GM12892 (cell line): ENCODE measurements around the gene ANKRD13A.

Experiments used
- POLR2A ChIP-seq: IDR thresholded peaks from 2 replicates; pipeline ENCODE4 v1.6.1; 2011; ENCODE audit warnings: low read depth, low read length, control low read depth
- POLR2AphosphoS5 ChIP-seq: IDR thresholded peaks from 2 replicates; pipeline ENCODE4 v1.6.1; 2011; ENCODE audit warnings: low read depth, low read length, control low read depth
- TAF1 ChIP-seq: IDR thresholded peaks from 2 replicates; pipeline ENCODE4 v1.6.1; 2011; ENCODE audit warnings: low read depth, mild to moderate bottlenecking, control low read depth, low read length, borderline replicate concordance

GRCh38 chr12:110024051-110024450, 24.8 kb downstream of the ANKRD13A start:
- TF ChIP-seq POLR2A (no peak), TAF1 (no peak), POLR2AphosphoS5 (no peak)
